Measurements from ENCODE around the gene TYROBP.

- no peak for TF ChIP-seq CTCF (IDR thresholded peaks at IDR 0.05; ENCODE audit: low read length)
- TF ChIP-seq EZH2 (IDR thresholded peaks at IDR 0.05; ENCODE audit: borderline replicate concordance, low read length): no peak
Measured at GRCh38 chr19:35903550-35904179, 4.4 kb downstream of the TYROBP start.

Measured in OCI-LY1 (cell line).